Activated CD4-positive, CD25-positive, alpha-beta regulatory T cell treated with anti-CD3 and anti-CD28 coated beads, Interleukin-2, amount 50 U/mL, for 24 hours (primary cell): ENCODE measurements around the gene C11orf58.

Experiments
- ATAC-seq, 2 donors: fragments of 150-1000 bp; cut with Tn5 transposase; one replicate each; pipeline ENCODE4 v1.10.0; 2021; ENCODE audit warnings: mild to moderate bottlenecking in 1 of 2, moderate library complexity in 1 of 2

C11orf58 gene

DNA sequence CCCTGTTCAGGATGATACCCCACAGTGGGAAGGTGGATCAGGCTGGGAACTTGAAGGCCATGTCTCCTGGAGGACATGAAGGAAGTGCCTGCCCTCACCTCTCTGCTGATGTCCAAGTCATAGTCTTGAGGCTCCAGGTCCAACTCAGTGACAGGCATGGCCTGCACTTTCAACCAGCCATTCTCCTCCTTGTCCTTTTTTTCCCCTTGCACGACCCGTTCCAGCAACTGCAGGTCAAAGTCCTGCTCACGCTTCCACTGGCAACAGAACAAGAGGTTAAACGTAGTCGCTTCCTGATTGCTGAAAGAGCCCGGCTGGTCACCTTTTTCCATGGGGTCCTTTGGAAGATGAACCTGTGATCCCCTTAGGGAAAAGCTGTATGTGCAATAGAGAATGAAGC, 47.7 kb downstream of the C11orf58 start:
- no peak for ATAC-seq

DNA sequence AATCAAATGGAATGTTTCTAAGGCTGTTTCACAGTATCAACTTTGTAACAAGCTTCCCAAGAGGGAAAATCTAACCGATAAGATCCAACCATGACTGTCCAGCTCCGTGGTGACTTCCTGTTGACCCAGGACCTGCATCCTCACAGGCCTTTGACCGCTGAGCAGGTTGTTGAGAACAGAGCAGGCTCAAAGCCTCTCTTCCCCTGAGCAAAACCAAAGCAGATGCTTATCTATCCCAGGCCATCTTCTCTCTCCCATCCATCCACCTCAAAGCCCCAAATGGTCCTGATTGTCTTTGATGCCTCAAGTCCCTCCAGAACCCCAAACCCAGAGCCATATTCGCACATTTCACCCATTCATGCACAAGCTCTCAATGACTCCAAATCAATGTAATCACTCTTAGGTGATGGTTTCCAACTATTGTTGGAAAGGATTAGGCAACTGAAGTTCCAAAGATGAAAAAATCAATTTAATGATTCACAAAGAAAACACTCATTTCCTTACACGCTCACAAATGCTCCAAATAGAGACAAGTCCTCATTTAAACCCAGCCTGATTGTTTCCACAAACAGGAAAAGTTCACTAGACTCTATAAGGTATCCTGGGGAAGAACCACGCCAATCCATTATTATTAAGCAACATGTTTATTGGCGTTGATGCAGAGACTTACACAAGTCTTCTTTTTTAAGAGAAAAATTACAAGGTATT, 48.7 kb downstream of the C11orf58 start:
- ATAC-seq: no peak

DNA sequence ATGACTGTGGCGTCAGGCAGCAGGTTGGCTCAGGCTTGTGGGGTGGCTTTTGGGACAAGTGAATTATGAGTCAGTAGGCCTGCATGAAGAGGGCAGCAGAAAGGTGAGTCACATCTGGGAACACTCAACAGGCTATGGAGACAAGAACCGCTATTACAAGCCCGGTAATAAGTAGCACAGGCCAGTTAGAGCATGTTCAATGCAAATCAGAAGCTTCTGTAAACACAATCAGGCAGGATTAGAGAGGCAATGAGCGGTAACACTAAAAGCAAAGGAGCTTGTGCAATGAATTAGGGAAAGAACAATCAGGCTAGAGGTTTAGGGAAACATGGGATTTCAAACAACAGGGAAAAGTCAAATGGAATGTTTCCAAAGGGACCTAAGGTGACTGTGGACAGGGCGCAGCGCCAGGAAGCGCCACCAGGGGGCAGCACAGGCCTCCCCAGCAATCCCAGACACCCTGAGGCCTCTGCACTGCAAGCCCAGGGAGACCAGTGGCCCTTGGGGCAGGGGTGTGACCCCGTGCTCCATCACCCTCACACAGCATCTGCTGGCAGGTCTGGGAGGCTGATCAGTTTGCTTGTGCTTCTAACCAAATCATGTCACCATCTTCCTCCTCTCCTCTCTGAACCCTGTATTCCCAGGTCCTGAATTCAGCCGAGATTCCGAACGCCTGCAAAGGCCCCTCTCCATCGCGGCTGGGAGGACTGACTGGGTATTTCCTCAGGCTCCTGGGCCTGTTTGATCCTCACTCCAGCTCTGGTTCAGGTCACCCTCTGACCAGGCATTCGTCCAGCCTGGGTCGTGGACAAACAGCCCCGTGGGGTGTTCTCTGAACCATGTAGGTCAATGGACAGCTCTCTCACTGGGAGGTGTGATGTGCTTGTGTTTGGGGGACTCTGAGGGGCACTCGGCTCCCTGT, 50.0 kb downstream of the C11orf58 start:
- peak; percentile 29 to 42 for ATAC-seq

DNA sequence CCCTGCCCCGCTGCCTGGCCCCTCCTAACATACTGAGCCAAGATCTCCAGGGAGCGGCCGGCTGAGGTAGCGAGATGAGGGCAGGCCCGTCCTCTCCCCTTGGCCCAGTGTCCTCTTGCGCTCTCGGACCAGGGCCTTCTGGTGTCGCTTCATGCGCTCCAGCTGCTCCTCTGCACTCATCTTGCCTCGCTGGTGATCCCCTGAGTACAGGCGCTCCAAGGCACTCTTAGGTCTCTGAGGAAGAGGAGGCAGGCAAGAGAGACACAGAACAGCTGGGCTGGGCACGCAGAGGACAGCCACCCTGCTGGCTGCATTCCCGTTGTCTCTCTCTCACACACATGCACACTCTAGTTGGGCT, 50.6 kb downstream of the C11orf58 start:
- no peak for ATAC-seq

DNA sequence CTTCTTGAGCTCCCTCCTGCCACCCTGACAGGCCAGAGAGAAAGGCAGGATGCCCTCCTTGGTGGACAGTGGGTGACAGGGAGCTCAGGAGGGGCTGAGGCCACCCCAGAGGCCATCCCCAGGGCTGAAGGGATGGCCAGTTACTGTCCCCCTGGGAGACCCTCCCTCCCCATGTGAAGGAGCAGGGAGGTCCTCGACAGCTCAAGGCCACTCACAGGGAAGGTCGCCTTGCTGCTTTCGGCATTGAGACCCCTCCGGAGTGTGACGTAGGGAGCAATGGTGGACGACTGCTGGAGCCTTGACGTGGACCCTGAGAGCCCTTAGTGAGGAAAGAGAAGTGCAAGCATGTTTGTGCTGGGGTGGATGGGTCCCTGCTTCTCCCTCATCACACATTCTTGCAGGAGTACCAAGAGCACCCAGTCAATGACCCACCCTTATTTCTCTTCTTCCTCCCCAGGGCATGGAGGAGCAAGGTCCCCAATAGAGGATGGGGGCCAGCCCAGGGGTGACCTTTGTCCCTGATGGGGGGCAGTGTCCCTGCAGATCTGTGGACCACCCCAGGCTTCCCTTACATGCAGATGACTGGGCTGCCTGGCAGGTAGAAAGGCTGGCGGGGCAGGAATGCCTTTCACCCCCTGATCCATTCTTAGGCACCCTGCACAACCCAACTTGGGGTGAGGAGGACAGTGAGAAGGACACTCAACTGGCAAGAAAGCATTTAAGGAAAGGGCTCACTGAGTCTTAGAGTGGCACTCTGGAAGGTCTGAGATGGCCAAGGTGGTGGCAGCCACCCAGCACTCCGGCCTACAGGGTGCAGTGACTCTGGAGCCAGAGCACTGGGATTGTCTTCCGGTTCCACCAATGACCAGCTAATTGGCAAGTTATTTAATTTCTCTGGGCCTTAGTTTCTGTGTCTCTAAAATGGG, 51.4 kb downstream of the C11orf58 start:
- ATAC-seq: no peak

DNA sequence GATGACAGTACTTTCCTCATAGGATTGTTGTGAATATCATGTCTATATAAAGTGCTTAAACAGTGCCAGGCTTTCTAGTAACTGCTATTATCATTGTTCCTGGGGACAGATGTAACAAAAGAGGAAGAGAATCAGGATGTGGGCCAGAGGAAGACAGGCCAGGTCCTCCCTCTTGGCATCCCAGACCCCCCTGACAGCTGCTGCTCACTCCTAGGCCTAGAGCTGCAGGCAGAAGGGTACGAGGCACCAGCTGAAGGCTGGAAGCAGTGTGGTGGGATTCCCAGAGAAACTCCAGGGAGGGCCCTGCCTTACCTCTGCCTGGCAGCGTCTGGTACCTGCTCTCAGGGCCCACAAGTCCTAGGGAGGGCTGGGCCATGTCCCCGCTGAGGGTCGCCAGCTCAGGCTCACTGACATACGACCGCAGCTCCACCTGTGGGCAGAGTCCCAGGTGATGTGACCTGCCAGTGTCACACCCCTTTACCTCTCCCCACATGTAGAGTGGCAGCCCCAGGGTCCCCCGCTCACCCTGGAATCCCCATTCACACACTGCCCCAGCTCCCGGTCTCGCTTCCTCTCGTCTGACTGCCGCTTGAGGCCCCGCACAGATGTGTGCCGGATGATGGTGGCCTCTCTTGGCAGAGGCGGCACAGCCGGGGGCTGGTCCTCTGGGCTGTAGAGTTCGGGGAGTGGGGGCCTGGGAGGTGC, 52.2 kb downstream of the C11orf58 start:
- peak in 1 of 2 donors; percentile 9 for ATAC-seq

DNA sequence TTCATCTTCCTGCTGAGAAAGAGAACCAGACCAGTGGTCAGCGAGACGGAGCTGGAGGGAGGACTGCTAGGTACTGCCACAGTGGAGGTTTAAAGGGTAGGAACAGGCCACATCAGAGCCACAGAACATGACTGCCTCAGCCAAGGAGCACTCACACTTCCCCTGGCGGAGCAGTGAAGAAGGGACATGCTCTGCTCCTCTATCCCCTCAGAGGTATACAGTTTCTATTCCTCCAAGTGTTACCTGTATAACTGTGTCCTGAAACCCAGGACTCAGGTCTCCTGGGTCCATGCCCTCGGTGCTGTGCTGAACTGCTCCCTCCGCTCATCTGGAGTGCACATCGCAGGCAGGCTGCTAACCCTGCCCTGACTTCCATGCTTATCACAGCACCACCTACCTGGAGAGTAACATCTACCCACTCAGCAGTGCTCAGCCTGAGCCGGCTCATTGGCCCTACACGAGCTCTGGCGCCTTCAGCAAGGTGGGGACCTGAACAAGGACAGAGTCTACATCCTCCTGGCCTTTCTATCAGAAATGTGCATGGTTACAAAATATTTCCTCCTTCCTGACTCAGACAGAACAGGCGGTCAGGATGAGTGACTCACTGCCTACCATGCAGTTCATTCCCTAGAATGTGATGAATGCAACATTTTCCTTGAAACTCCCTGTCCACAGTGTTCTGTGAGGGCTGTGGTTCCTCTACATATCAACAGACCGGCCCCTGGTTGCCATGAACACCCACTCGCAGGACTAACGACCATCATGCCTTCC, 52.9 kb downstream of the C11orf58 start:
- no peak for ATAC-seq

DNA sequence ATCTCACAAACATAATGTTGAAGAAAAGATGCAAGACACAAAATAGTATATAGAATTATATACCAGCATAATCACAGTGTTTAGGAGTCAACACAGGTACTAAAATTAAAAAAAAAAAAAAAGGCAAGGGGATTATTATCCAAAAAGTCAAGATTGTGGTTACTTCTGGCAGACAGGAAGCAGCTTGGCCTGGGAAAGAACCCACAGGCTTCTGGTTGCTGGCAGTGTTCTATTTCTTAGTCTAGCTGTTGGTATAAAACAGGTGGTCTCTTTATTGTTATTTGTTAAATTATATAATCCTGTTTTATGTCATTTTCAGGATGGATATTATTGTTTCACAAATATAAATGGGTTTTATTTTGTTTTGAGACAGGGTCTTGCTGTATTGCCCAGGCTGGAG, 54.0 kb downstream of the C11orf58 start:
- no peak for ATAC-seq

DNA sequence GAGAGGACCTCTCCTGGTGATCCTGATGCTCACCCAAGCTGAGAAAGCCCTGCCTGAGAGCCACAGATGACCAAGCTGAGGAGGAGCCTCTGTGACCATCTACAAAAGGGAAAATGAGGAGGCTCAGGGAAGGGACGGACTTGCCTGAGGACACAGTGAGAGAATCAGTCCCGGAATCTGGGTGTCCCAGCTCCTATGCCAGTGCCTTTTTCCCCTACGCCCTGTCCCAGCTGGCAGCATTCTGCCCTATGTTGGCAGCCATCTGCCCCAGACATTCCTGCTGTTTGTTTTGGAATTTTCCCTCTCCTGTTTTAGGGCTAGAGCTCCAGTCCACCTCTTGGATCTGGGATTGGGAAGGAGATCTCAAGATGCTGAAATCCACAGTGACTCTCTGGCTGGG, 54.6 kb downstream of the C11orf58 start:
- ATAC-seq: no peak

DNA sequence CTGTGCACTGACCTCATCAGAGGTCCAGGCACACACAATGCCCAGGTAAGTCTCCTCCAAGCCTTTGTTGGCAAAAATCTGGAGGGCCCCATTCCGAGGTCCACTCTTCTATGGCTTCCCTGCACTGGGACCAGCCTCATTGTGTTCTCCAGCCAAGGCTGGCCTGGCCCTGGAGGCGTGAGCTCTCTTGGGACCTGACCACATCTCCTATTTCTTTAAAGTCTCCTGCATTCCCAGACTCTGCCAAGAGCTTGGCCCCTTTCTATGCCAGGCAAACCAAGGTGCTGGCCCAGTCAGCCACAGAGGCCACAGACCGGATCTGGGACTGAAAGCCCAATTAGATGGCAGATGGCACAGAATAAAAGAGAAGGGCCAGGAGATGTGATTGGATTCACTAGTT, 55.1 kb downstream of the C11orf58 start:
- no peak for ATAC-seq

DNA sequence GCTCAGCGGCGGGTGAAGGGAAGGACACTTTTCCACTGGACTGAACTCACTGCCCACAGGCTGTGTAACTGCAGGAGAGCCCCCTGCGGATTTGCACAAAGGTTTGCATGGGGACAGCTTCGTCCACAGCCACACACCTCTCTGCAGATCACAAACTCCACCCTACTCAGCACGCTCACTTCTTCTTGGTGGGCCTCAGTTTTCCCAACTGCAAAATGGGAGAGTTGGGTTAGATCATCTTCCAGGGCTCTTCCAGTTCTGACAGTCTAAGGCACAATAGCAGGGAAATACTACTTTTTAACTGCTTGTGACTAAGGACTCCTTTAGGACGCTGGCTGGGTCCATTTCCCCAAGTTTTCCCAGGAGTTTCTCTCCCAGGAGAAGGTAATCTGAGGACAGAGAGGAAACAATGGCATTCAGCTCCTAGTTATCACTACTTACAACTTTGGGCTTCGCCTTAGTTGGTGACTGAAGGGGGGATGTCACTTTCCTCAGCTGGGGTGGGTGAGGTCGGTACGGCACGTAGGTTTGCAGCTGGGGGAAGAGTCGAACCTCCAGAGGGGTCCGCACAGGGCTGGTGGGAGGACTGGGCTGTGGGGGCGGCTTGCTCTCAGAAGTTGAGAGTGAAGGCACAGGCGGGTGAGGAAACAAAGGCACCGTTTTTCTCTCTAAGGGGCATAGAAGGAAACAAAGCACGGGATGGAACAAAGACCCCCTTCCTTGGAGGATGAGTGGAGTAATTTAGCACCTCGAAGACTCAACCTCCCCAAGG, 55.8 kb downstream of the C11orf58 start:
- ATAC-seq: no peak

DNA sequence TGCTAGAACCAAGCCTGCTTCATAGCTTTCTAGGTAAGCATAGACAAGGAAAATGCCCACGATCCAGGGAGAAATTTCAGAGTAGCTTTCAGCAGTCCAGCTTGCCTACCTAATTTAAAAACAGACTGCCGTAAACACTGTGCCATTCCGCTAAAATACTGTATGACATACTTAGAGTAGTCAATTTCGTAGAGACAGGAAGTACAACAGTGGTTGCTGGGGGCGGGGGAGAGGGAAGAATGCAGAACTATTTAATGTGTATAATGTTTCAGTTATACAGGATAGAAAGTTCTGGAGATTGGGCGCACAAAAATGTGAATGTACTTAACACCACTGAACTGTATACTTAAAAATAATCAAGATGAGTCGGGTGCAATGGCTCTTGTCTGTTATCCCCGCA, 56.7 kb downstream of the C11orf58 start:
- ATAC-seq: no peak

DNA sequence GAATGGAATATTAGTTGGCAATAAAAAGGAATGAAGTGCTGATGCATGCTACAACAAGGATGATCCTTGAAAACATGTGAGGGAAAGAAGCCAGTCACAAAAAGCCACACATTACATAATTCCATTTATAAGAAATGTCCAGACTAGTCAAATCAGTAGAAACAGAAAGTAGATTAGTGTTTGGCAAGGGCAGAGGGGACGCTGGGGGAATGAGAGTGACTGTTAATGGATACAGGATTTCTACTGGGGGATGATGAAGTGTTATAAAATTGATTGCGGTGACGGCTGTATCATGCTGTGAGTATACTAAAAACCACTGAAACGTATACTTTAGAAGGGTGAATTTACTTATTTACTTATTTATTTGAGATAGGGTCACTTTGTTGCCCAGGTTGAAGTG, 57.9 kb downstream of the C11orf58 start:
- no peak for ATAC-seq

DNA sequence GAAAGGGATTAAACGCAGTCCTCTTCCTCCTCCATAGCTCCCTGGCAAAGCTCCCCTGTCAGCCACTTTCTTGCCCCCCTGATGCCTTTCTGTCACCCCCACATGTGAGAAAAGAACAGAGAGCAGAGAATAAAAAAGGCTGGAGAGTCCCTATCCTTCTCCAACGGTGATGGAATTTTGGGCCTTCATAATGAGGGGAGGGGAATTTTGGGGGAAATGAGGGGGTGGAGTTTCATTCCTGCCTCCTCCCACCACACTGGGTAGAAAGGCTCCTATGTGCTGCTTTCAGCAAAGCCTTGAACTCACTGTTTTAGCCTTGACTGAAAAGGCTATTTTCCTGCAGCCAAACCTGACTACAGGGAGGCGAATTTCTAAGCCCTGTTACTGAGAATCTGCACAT, 59.3 kb downstream of the C11orf58 start:
- no peak for ATAC-seq

DNA sequence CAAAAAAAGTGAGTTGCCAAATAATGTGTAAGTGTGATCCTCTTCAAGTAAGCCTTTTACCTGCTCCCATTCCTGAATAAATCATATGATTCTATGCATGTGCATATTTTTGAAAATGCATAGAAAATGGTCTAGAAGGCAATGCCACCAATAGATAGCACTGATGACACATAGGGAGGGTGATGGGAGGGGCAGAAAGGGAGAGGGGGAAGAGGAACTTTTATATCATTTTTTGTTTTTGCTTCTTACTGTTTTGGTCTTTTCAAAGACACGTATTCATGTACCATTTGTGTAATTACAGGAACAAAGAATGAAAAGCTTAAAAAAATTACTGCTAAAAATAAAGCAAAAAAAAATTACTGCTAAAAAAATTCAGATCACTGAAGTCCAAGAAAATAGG, 60.8 kb downstream of the C11orf58 start:
- ATAC-seq: no peak

DNA sequence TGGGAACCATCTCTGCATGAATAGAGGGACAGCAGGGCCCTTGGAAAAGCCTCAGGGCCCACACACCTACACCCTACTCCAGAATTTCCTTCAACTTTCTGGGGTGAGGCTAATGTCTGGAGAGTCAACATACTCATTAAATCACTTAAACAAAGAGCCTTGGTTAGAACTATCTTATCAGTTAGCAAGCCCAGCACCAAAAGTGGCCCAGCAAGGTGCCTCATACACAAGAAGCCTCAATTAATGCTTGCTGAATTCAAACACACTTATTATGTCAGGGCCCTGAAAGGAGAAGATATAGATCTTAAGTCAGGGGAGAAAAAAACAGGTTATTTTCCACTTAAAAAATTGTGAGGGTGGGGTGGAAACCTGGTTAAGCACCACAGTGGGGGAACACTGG, 61.4 kb downstream of the C11orf58 start:
- ATAC-seq: no peak

DNA sequence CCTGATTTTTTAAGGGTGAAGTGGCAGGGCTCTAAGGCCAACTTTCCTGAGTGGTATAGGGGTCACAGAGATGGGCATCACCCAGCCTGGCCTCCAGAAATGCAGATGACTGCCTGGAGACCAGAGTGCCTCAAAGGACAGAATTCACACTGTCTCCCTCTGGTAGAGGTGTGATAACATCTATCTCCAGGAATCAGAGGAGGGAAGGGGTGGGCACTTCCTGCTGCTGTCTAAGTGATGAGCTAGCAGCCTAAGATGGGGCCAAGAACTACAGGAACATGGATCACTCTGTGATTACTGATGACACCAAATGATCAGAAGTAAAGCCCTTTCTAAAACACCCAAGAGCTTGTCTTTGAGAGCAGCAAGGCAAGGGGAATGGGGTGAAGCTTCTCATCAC, 61.9 kb downstream of the C11orf58 start:
- no peak for ATAC-seq

DNA sequence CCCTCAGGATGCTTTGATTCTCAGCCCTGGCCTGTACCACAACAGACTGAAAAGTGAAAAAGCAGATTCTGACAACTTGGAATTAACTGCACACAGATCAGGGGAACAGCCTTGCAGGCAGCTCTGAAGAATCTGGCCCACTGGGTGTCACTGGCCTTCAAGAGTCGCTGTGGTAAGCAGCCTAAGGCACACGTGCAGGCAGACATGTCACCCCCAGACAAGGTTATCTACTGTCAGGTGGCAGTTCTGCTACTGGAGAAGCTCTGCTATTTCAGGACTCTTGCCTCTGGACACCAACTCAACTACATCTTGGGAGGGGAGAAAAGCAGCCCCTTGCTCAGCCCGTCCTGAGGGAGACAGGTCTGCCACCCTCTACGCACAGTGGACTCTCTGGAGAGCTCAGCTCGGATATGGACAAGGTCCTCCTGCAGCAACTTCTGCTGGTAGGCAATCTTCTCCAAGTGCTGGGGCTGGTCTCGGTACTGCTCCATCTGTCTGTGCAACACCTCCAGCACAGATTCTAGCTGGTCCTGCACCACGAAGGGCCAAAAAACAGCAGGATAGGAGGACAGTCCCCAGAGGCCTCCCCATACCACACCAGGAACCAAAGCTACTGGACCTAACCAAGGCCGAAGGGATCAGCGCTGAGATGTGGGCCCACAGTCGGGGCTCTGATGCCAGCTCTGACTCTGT, 63.0 kb downstream of the C11orf58 start:
- no peak for ATAC-seq

DNA sequence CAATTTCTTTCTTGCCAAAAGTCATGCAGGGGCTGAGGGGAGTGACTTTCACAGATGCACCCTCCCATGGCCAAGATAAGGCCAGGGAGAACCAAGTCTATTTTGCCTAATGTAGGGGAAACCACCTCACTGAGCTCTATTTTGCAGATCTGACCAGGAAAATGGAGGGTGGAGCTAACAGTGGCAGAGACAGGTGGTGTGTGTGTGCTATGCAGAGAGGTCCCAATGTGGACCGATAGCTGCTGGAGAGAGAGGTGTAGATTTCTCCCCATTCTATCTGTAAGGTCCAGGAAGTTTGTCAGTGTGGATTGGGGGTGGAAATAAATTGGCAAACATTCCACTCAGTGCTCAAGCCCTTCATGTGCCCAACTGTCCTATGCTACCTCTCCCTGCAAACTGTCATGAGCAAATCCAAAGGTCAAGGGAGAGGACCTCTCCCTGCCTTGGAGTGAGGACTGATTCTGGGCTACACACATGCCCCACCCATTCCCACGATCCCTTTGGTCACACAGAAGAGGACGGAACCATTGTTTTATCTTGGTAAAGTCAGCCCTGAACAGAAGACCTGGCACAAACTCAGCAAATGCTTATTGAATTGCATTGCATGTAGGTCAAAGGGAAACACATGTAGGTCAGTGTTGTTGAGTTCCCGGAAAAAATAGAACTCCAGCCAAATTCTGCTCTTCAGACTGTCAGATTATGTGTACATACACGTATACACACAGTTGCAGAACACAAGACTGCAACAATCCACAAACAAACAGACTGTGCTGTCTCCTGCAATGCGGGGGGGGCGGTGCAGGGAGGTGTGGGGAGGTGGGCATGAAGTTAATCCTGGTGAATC, 65.9 kb downstream of the C11orf58 start:
- no peak for ATAC-seq
